Stimulated activated CD8-positive, alpha-beta memory T cell treated with anti-CD3 and anti-CD28 coated beads, Interleukin-12 subunit alpha, Interleukin-12 subunit beta, amount 100 ng/mL, for 4 hours (primary cell): ENCODE data around the gene TMEM240.
"Not testable (repeated sequence)": the region's sequence is repeated elsewhere in the genome, so short reads cannot be mapped to it uniquely, and the experiment has no call there.

Experiments used
- DNase-seq: peaks from one replicate; pipeline ENCODE4 v3.0.0-alpha.2; 2020; ENCODE audit warnings: low read depth

The TMEM240 gene

DNA sequence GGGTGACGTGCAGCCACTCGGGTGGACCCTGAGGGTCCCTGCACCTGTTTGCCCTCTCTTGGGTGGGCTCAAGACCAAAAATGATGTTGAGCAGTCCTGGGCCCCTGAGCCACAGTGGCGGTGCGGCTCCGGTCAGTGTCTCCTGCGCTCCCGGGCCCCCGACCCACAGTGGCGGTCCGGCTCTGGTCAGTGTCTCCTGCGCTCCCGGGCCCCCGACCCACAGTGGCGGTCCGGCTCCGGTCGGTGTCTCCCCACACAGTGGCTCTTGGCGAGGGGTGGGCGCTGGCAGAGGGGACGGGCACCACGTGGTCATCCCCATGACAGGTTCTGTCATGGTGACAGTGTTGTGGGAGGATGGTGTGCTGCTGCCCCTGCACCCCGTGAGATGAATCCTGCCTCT, 46.1 kb downstream of the TMEM240 start:
- not testable (repeated sequence) for DNase-seq

DNA sequence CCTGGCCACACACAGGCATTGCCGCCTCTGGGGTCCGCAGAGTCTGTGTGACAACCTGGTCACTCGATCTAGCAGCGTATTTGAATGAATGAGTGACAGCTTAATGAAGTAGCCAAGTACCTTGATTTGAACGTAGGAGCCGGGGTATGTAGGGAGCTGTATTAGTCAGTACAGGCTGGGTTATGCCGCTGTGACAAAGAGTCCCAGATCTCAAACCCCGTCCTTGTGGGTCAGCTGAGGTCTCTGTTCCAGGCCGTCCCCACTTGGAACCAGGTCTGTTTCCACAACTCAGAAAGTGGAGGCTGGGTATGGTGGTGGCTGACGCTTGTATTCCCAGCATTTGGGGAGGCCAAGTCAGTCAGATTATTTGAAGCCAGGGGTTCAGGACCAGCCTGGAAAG, 48.8 kb downstream of the TMEM240 start:
- no peak for DNase-seq

DNA sequence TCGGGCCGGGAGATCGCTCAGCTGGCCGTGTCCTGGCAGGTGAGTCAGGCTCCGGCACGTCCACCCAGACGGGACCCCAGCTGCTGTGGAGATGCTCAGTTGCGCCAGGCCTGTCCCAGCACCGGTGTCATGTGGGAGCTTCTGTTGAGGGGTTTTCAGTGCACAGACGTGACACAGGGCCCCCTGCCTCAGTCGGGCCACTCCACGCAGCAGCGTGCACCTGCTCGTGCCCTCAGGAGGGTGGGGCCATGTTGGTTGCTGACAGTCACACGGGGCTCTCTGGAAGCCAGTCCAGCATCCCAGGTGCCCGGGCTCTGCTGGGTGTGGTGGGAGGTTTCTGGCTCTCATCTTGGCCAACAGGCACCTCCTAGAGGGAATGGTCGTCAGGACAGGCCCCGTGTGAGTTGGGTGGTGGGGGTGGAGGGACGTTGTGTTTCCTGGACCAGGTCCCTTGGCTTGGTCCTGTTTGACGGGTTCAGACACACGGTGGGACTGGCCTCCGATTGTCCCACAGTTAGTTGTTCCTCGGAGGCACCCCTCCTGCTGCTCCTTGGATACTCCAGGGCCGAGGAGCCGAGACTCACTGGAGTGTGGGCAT, 49.7 kb downstream of the TMEM240 start:
- no peak for DNase-seq

DNA sequence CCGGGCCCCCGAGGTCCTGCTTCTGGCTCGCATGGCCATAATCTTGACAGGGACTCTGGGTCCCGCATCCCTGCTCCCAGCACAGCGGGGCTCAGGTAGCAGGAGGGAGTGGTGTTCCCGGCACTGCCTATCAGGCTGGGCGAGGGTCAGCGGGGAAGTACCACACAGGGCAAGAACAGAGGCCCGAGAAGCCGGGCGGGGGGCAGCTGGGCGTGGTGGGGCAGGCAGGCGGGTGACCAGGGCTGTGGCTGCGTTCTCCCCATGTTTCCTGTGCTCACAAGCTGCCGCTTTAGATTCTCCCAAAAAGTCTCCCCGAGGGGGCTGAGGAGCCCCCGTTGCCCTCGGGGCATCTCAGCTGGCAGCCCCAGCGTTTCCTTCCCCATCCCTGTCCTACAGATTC, 50.6 kb downstream of the TMEM240 start:
- DNase-seq: no peak

DNA sequence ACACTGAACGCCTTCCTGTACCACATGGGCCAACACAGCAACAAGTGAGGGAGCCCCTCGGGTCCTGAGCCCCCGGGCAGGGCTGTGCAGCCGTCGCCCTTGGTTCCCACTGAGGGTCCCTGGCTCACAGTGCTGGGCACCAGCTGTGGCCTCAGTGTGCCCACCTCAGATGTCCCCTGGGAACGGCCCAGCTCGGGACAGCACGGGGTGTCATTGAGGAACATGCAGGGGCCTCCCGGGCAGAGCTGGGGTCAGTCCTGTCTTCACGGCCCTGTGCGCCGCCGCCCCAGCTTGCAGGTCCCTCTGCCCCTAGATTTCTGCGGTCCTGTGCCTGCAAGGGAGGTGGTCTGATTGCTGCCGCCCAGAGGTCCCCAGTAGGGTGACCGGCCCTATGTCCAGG, 51.2 kb downstream of the TMEM240 start:
- DNase-seq: no peak

DNA sequence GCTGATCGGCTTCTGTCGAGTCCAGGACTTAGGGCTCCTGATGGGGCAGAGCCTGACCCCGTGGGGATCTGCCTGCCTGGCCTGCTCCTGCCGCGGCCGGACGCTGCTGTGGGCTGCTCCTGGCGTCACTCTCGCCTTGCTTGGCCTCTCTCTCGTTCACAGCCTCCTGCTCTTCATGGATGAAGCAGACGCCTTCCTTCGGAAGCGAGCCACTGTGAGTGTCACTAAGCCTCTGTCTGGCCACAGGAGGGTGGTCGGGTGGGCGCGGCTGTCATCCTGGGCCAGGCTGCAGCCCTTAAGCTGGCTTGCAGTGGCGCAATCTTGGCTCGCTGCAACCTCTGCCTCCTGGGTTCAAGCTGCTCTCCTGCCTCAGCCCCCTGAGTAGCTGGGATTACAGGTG, 52.7 kb downstream of the TMEM240 start:
- no peak for DNase-seq

DNA sequence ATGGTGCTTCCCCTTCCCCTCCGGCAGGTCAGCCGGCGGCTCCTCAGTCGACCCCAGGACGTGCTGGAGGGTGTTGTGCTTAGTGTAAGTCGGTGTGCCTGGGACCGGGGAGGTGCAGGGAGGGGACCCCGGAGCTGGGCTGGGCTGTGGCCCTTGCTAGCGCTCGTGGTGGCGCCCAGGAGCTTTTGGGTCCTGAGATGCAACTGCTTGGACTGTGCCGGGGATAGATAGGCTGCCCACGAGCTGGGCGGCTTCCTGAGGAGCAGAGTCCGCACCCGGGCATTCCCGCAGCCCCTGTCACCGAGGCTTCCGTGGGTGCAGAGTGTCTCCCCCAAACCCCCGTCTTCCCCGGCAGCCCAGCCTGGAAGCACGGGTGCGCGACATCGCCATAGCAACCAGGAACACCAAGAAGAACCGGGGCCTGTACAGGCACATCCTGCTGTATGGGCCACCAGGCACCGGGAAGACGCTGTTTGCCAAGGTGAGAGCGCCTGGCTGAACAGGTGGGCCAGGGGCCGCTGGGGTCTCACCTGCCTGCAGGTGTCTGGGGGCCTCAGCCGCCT, 54.6 kb downstream of the TMEM240 start:
- not testable (repeated sequence) for DNase-seq

DNA sequence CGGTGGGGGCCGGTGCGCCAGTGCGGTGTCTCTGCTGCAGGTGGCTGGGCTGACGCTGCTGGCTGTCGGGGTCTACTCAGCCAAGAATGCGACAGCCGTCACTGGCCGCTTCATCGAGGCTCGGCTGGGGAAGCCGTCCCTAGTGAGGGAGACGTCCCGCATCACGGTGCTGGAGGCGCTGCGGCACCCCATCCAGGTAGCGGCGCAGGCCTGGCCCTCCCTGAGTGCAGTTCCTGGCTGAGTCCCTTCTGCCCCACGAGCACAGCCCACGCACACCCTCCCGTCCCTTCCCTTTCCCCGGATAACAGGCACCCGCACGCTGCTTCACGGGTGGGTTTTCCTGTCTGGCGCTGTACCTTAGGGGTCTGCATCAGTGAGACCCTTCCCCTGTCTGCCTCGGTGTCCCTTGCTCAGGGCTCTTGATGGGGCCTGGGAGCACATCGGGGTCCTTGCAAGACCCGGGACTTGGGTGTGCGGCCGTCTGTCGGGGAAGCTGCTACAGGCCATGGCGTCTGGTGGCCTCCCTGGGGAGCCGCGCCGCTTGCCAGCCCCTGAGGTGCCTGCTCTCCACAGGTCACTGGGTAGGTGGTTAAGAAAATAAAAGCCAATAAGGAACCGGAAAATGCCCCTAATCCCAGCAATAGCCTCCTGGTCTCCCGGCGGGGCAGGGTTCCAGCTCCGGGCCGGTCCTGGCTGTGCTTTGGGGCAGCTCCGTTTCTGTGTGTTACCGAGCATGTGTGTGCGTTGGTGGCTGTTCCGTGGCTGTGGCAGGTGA, 55.3 kb downstream of the TMEM240 start:
- not testable (repeated sequence) for DNase-seq
